CD4-positive, alpha-beta T cell treated with Interleukin-4 for 4 hours (primary cell): Measurements from ENCODE around the gene MTFR1L.

Experiments
- DNase-seq: peaks from one replicate; pipeline ENCODE4 v3.0.0-alpha.2; 2020

The MTFR1L gene

GRCh38 chr1:25808481-25809244, 11.1 kb upstream of the MTFR1L start:
- DNase-seq: no peak

GRCh38 chr1:25809283-25809926, 10.3 kb upstream of the MTFR1L start:
- no peak for DNase-seq

- DNase-seq: no peak
Measured at GRCh38 chr1:25809929-25810328, 9.8 kb upstream of the MTFR1L start.

GRCh38 chr1:25810341-25811299, 9.1 kb upstream of the MTFR1L start:
- peak; percentile 71 for DNase-seq

- no peak for DNase-seq
Measured at GRCh38 chr1:25811384-25812082, 8.2 kb upstream of the MTFR1L start.

- DNase-seq: no peak
Measured at GRCh38 chr1:25813071-25813733, 6.6 kb upstream of the MTFR1L start.

GRCh38 chr1:25813734-25814471, 5.9 kb upstream of the MTFR1L start:
- no peak for DNase-seq

- DNase-seq: no peak
Measured at GRCh38 chr1:25814549-25815087, 5.1 kb upstream of the MTFR1L start.

- DNase-seq: no peak
Measured at GRCh38 chr1:25815208-25816111, 4.3 kb upstream of the MTFR1L start.

GRCh38 chr1:25816112-25816718, 3.5 kb upstream of the MTFR1L start:
- DNase-seq: no peak

GRCh38 chr1:25817840-25818501, 1.8 kb upstream of the MTFR1L start:
- no peak for DNase-seq

GRCh38 chr1:25818569-25818968, 1.2 kb upstream of the MTFR1L start:
- DNase-seq: no peak

- DNase-seq: peak; percentile 70
Measured at GRCh38 chr1:25820247-25821111, 725 bp downstream of the MTFR1L start.

GRCh38 chr1:25821112-25821476, 1.3 kb downstream of the MTFR1L start:
- no peak for DNase-seq

- no peak for DNase-seq
Measured at GRCh38 chr1:25821630-25822091, 1.9 kb downstream of the MTFR1L start.

- no peak for DNase-seq
Measured at GRCh38 chr1:25825605-25826004, 5.9 kb downstream of the MTFR1L start.

GRCh38 chr1:25826571-25826970, 6.8 kb downstream of the MTFR1L start:
- no peak for DNase-seq

- no peak for DNase-seq
Measured at GRCh38 chr1:25828491-25828890, 8.7 kb downstream of the MTFR1L start.
